ENCODE measurements around the gene SLC6A19. TPM values are rescaled to one million over a fixed set of nuclear protein-coding genes. Genes with fewer than 3 reads are reported as not detected.

Gene SLC6A19
- total RNA-seq, 1 donor from 2014 or later = not detected

GRCh38 chr5:1221721-1222120, 20.3 kb downstream of the SLC6A19 start:
- H3K27me3 ChIP-seq = no peaks in the 10 kb centered on the region
- no peak for TF ChIP-seq CTCF (IDR thresholded peaks at IDR 0.05)
- no peaks in the 10 kb centered on the region for H3K36me3 ChIP-seq
- no peak overlapping the region for H3K27ac ChIP-seq
- no peak for DNase-seq (ENCODE audit: low spot score in 2 of 2)
- H3K4me1 ChIP-seq = no peaks in the 10 kb centered on the region
- intact Hi-C loops (cut with DNase I) = no loop called here
- no peaks in the 10 kb centered on the region for H3K9me3 ChIP-seq
- no peak overlapping the region for H3K4me3 ChIP-seq

- DNase-seq (ENCODE audit: low spot score in 2 of 2) = no peak
Observed at GRCh38 chr5:1222147-1222546, 20.8 kb downstream of the SLC6A19 start.

DNA sequence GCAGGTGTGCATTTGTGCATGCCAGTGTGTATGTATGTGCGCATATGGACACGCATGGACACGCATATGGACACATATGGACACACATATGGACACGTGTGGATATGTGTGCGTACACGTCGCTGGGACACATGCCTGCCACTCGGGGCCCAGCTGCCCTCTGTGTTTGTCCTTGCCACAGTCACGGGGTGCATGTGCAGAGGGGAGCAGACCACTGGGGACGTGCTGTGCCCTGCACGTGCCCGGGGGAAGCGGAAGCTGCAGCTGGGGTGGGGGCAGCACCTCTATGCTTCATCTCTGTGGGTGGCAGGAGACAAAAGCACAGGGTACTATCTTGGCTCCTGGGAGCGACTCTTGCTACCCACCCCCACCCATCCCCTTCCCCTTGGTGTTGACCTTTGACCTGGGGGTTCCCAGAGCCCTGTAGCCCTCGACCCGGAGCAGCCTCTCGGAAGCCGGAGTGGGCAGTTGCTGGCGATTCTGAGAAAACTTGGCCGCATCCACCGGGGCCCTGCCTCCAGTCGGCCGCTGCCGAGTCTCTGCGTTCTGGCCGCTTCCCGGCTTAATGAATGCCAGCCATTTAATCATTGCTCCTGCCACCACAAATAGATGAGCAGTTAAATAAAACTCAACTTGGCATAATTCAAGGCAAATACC, 21.4 kb downstream of the SLC6A19 start:
- no peak overlapping the region for H3K4me3 ChIP-seq
- no peak overlapping the region for H3K27ac ChIP-seq
- no peaks in the 10 kb centered on the region for H3K9me3 ChIP-seq
- TF ChIP-seq CTCF (IDR thresholded peaks at IDR 0.05) = no peak
- H3K4me1 ChIP-seq = no peaks in the 10 kb centered on the region
- DNase-seq (ENCODE audit: low spot score in 2 of 2) = no peak
- intact Hi-C loops (cut with DNase I) = no loop called here
- no peaks in the 10 kb centered on the region for H3K27me3 ChIP-seq
- H3K36me3 ChIP-seq = no peaks in the 10 kb centered on the region

More at GRCh38 chr5:1222147-1222546, 20.8 kb downstream of the SLC6A19 start:
- no peaks in the 10 kb centered on the region for H3K9me3 ChIP-seq
- H3K27ac ChIP-seq = no peak overlapping the region
- no peaks in the 10 kb centered on the region for H3K4me1 ChIP-seq
- intact Hi-C loops (cut with DNase I) = no loop called here
- no peak for TF ChIP-seq CTCF (IDR thresholded peaks at IDR 0.05)
- no peak overlapping the region for H3K4me3 ChIP-seq
- no peaks in the 10 kb centered on the region for H3K27me3 ChIP-seq
- H3K36me3 ChIP-seq = no peaks in the 10 kb centered on the region

DNA sequence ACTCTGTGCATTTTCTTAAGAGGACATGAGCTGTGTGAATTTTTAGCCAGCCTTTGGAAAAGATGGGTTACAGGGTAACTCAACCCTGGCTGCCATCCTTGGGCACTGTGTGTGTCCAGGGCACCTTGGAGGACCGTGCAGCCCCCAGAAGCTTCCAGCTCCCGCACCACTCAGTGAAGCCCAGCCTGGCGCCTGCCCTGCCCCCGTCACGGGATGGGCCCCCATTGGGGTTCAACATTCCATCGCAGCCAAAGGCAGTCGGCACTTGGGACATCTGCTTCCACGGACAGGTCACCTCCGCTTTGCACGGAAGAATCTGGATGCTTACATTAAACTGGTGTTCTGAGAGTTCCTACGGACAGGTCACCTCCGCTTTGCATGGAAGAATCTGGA, 21.9 kb downstream of the SLC6A19 start:
- intact Hi-C loops (cut with DNase I) = no loop called here
- no peaks in the 10 kb centered on the region for H3K27me3 ChIP-seq
- no peak overlapping the region for H3K4me3 ChIP-seq
- DNase-seq (ENCODE audit: low spot score in 2 of 2) = no peak
- H3K9me3 ChIP-seq = no peaks in the 10 kb centered on the region
- no peak overlapping the region for H3K27ac ChIP-seq
- no peak for TF ChIP-seq CTCF (IDR thresholded peaks at IDR 0.05)
- no peaks in the 10 kb centered on the region for H3K36me3 ChIP-seq
- H3K4me1 ChIP-seq = no peaks in the 10 kb centered on the region

GRCh38 chr5:1224631-1225030, 23.2 kb downstream of the SLC6A19 start:
- no peaks in the 10 kb centered on the region for H3K27me3 ChIP-seq

More at GRCh38 chr5:1224631-1225030, 23.2 kb downstream of the SLC6A19 start:
- intact Hi-C loops (cut with DNase I) = no loop called here
- Histone ChIP-seq H3K27ac (no peak overlapping the region), H3K4me1 (no peaks in the 10 kb centered on the region), H3K36me3 (no peaks in the 10 kb centered on the region), H3K9me3 (no peaks in the 10 kb centered on the region), H3K4me3 (no peak overlapping the region)
- DNase-seq (ENCODE audit: low spot score in 2 of 2) = no peak
- no peak for TF ChIP-seq CTCF (IDR thresholded peaks at IDR 0.05)

Data from ascending aorta (tissue), 2 donors.